Colonic mucosa (tissue), 4 donors: ENCODE data around the gene SCNN1G. TPM values are rescaled to one million over a fixed set of nuclear protein-coding genes. Genes with fewer than 3 reads are reported as not detected.

ENCODE experiments used
- DNase-seq: peaks from one replicate; pipeline ENCODE4 v3.0.0-alpha.2; 2020
- H3K27ac ChIP-seq: fragments of 200-600 bp; one replicate; pipeline ENCODE4 v1.8.0; 2021
- H3K27me3 ChIP-seq: fragments of 200-600 bp; one replicate; pipeline ENCODE4 v1.8.0; 2021
- H3K36me3 ChIP-seq: fragments of 200-600 bp; one replicate; pipeline ENCODE4 v1.8.0; 2021
- H3K4me1 ChIP-seq: fragments of 200-600 bp; one replicate; pipeline ENCODE4 v1.8.0; 2021; ENCODE audit warnings: mild to moderate bottlenecking
- H3K4me3 ChIP-seq: fragments of 200-600 bp; one replicate; pipeline ENCODE4 v1.8.0; 2021
- H3K9ac ChIP-seq, 2 donors: one replicate each; pipeline ENCODE4 v1.7.0; 2013; ENCODE audit warnings: control low read depth in 2 of 2, low read depth in 2 of 2, low read length in 2 of 2
- H3K9me3 ChIP-seq: fragments of 200-600 bp; one replicate; pipeline ENCODE4 v1.8.0; 2021
- intact Hi-C: fragments of 100-400 bp; cut with DNase I; formaldehyde crosslinking; loops from one replicate; pipeline ENCODE4 v1.14.1; 2022
- total RNA-seq, 2 donors: library from RNA; stranded (reverse); fragmentation: NEBNext Ultra II Directional in 1 of 2; extraction: Animal tissue kit (Norgen Biotek cat#: 25700) in 1 of 2; gene quantifications; one replicate each; pipeline ENCODE4 v1.2.1, GENCODE V29; 2021
- TF ChIP-seq, protein P1 (sequence below): fragments of 200-600 bp; IDR thresholded peaks from one replicate; pipeline ENCODE4 v1.8.0; 2022; ENCODE audit warnings: antibody characterized with exemption, mild to moderate bottlenecking
- donor health status: healthy.
- donor health status: DM: no; HTN: no; CAD: no.
- donor health status: DM: no; HTN: no; CAD: no.

The SCNN1G gene
- total RNA-seq, 2 donors from 2014 or later: 2.0 to 3.4 TPM

DNA sequence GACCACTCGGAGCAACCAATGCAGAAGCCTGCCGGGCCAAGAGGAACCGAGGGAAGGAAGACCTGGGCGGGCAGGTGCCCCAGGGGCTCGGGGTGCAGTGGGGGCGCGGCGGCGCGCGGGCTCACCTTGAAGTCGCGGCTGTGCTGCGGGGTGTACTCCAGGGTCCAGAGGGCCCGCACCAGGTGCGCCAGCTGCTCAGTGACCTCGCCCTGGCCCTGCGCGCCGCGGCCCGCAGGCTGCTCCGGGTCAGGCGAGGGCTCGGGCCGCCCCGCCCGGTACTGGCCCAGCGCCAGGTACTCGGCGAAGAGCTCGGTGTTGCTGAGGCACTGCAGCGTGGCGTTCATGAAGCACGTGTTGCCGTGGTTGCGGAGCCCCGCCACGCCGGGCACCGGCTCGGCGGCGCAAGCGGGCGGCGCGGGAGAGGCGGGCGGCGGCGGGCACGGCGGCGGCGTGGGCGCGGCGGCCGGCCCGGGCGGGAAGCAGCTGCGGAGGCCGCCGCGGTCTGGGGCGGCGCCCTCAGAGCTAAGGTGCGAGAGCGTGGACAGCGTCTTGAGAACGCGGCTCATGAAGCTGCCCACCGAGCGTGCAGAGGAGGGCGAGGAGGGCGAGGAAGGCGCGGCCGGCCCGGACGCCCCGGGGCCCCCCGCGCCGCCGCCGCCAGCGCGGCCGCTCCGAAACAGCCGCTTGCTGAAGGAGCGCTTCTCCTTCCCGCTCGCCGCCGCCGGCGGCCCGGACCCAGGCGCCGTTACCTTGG lies 33.9 kb upstream of the SCNN1G start:
- intact Hi-C loops: no loop called here
- H3K27me3 ChIP-seq: no peaks in the 10 kb centered on the region
- peaks cover 4% of the 10 kb centered on the region for H3K4me1 ChIP-seq
- H3K36me3 ChIP-seq: no peaks in the 10 kb centered on the region
- peak; percentile 77 for DNase-seq
- H3K27ac ChIP-seq: peak overlapping the region; percentile 70
- TF ChIP-seq, protein P1, sequence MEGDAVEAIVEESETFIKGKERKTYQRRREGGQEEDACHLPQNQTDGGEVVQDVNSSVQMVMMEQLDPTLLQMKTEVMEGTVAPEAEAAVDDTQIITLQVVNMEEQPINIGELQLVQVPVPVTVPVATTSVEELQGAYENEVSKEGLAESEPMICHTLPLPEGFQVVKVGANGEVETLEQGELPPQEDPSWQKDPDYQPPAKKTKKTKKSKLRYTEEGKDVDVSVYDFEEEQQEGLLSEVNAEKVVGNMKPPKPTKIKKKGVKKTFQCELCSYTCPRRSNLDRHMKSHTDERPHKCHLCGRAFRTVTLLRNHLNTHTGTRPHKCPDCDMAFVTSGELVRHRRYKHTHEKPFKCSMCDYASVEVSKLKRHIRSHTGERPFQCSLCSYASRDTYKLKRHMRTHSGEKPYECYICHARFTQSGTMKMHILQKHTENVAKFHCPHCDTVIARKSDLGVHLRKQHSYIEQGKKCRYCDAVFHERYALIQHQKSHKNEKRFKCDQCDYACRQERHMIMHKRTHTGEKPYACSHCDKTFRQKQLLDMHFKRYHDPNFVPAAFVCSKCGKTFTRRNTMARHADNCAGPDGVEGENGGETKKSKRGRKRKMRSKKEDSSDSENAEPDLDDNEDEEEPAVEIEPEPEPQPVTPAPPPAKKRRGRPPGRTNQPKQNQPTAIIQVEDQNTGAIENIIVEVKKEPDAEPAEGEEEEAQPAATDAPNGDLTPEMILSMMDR: no peak
- peak overlapping the region; percentile 82 for H3K4me3 ChIP-seq
- H3K9ac ChIP-seq: peak overlapping the region; percentile 70 to 71
- H3K9me3 ChIP-seq: no peaks in the 10 kb centered on the region

DNA sequence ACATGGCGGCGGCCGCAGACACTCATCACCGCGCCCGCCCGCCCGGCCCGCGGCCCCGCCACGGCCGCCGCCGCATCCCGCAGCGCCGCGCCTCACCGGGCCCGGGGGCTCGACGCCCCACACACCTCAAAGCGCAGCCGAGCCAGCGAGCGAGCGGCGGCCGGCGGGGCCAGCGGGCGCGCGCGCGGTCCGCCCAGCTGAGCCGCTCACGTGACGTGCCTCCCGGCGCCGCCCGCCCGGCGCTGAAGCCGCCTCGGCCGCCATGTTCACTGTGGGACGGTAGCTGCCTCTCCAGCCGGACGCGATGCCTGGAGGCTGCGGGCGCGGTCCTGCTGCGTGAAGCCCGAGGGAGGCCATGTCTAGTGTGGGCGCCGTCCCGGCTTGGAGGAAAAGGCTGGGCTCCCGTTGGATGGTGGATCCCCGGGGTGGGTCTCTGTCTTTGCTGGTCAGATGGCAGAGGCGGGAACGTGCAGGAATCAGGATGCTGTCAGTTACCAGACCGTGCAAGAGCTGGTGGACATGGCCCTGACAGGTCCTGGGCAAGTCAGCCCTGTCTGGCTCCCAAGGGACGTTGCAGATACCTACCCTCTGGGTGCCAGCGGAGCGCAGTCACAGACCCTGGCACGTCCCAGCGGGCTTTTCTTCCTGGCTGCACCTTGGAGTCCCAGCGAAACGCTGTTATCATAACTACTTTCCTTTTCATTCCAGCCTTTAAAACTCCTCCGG lies 33.1 kb upstream of the SCNN1G start, which contains the start of gene USP31:
Gene USP31, minus strand, starts transcription at position 186 of the 726 bp plus-strand sequence. Its CDS starts 182 bp downstream, at position 4.
- Histone ChIP-seq H3K4me3 (peak within 1 kb of the TSS; percentile 82), H3K4me1 (peaks cover 4% of the 10 kb centered on the region), H3K27me3 (no peaks in the 10 kb centered on the region), H3K27ac (peak within 1 kb of the TSS; percentile 70), H3K9me3 (no peaks in the 10 kb centered on the region), H3K36me3 (no peaks in the 10 kb centered on the region), H3K9ac (peak within 1 kb of the TSS; percentile 70 to 71)
- TF ChIP-seq, protein P1: no peak
- intact Hi-C loops: no loop called here
- DNase-seq: peak; percentile 96

DNA sequence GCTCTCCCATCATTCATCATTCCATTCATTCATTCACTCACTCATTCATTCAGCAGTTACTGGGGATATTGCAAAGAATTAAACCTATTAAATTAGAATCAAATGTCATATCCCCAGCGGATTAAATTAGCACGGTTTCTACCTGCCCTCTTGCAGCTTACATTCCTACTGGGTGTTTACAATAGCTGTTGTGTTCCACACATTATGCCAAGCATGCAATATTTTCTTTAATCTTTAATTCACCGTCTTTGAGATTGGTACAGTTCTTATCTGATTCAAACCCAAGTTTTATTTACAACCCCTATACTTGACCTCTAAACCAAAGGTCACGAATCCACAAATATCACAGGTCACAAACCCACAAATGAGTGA lies 32.6 kb upstream of the SCNN1G start:
- H3K4me3 ChIP-seq: peak overlapping the region; percentile 55
- H3K27ac ChIP-seq: peak overlapping the region; percentile 10
- H3K9ac ChIP-seq: no peak overlapping the region
- no peak for DNase-seq
- TF ChIP-seq, protein P1: no peak
- no peaks in the 10 kb centered on the region for H3K36me3 ChIP-seq
- intact Hi-C loops: no loop called here
- H3K4me1 ChIP-seq: peaks cover 4% of the 10 kb centered on the region
- H3K27me3 ChIP-seq: no peaks in the 10 kb centered on the region
- H3K9me3 ChIP-seq: no peaks in the 10 kb centered on the region

DNA sequence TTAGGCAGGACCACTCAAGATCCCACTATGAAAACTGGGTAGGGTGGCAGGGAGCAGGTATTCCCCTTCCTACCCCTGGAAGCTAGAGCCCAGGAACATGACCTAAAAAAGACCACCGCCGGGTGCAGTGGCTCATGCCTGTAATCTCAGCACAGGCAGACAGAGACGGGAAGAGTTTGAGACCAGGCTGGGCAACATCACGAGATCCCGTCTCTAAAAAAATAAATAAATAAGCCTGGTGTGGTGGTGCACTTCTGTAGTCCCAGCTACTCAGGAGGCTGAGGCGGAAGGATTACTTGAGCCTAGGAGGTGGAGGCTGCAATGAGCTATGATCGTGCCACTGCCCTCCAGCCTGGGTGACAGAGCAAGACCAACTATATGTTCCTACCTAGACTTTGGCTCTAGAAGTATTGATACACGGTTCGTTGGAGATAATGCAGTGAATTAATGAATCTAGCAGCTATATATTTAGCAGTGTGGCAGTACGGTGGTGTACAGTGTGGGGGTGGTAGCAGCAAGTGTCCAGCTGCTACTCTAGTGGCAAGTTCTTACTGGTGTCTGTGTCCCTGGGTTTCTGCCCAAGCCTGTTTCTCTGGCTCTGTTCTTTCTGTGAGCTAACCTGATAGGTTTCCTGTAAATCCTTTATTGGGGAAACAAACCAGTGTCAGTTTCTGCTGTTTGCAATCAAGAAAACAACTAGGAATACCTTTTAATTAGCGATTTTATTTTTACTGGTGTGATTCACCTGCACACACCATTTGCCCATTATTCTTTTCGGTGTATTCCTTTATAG lies 30.0 kb upstream of the SCNN1G start:
- Histone ChIP-seq H3K4me1 (peaks cover 4% of the 10 kb centered on the region), H3K27ac (no peak overlapping the region), H3K9me3 (no peaks in the 10 kb centered on the region), H3K36me3 (no peaks in the 10 kb centered on the region), H3K4me3 (no peak overlapping the region), H3K9ac (no peak overlapping the region), H3K27me3 (no peaks in the 10 kb centered on the region)
- TF ChIP-seq, protein P1: no peak
- intact Hi-C loops: no loop called here
- no peak for DNase-seq

DNA sequence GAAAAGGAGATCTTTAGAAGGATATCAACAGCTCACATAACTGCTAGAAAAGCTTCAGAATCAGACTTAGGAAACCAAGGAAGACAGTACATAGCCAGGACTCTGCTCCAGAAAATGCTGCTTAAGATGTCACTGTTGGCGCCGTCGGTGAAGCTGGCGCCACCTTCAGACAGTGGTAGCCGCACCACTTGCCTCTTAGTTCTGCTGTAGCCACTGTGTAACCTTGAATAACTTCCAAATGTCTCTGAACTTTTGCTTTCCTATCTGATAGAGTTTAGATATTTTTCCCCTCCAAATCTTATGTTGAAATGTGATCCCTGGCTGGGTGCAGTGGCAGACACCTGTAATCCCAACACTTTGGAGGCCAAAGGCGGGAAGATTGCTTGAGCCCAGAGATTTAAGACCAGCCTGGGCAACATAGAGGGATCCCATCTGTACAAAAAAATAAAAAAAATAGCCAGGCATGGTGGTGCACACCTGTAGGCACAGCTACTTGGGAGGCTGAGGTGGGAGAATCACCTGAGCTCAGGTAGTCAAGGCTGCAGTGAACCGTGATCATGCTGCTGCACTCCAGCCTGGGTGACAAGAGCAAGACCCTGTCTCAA lies 27.0 kb upstream of the SCNN1G start:
- Histone ChIP-seq H3K9ac (no peak overlapping the region), H3K4me3 (no peak overlapping the region), H3K4me1 (no peaks in the 10 kb centered on the region), H3K36me3 (no peaks in the 10 kb centered on the region), H3K27ac (no peak overlapping the region), H3K9me3 (no peaks in the 10 kb centered on the region), H3K27me3 (no peaks in the 10 kb centered on the region)
- TF ChIP-seq, protein P1: peak; percentile 16
- intact Hi-C loops: no loop called here
- DNase-seq: no peak
